ENCODE results near the gene SFT2D3. TPM values are rescaled to one million over a fixed set of nuclear protein-coding genes. Genes with fewer than 3 reads are reported as not detected.
"Not testable (repeated sequence)": the region's sequence is repeated elsewhere in the genome, so short reads cannot be mapped to it uniquely, and the experiment has no call there.

Gene SFT2D3
- total RNA-seq, 1 donor from 2014 or later = 4.5 TPM

DNA sequence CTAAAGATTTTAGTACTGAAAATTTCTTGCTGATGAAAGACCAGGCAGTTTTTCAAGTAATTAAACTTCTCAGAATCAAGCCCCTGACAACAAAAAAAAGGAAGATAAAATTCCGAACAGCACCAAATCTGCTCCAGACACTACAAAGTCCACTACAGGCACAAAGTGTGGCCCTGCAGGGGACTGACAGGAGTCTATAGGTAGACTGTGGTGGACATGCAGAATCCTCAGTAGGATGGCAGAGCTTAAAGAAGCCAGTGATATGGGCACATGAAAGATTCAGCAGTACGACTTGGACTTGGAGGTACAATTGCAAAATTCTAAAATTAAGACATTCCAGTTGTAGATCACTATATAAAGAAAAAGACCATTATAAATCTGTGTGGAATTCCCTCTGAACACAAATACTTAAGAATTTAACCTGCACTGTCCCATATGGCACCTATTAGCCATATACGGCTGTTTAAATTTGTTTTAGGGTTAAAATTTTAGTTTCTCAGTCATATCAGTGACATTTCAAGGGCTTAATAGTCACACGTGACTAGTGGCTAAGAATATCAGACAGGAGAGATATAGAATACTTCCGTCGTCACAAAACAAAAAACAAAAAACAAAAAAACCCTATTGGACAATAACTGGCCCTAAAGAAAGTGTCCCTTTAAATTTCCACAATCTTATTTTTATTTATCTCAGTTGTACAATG is 32.0 kb downstream of the SFT2D3 start:
- ATAC-seq = no peak
- DNase-seq (ENCODE audit: low spot score) = no peak
- intact Hi-C loops (cut with DNase I) = no loop called here

DNA sequence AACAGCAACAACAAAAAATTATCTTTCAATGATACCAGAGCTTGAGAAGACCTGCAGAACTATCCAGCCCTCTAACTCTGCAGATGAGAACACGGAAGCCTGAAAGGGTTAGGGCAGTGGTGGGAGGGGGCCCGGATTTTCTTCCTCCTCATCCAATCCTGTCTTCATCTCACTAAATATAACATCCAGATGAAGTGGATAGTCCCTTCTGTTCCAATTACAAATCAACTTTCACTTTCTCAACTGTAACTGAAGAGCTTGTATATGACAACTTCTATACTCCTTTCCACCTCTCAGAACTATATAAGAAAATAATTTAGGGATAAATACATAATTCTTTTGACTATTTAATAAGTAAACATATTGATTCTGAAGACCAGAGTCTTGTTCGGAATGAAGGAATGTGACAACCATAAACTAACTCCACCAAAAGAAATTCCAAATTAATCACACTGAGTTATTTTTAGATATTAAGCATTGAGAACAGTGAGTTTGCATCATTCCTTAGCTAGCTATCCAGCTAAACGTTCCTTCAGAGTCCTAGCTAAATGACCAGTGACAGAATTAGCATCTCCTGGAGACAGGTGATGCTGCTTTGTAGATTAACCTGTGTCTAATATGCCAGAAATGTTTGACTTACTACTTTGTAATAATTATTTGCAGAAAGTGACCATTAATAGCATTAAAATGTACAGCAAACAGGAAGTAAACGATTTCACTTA is 32.7 kb downstream of the SFT2D3 start:
- ATAC-seq (no peak), DNase-seq (ENCODE audit: low spot score) (no peak)
- intact Hi-C loops (cut with DNase I) = no loop called here

DNA sequence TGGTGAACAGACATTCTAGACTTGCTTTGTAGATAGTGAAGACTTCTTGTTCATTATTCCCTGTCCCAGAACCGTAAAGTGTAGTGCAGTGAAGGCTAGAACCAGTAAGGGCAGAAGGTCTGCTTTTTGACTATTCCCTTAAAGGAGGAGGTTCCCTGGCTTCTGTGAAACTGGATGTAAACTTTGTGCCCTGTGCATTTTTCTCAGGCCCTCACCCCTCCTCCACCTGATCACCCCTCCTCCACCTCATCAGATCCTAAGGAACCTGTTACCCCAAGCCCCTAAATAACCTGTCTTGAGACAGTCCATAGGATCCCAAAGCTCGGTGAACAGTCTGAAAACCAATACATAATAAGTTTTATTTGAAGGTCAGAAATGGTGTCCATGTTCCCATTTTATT is 33.7 kb downstream of the SFT2D3 start:
- no peak for DNase-seq (ENCODE audit: low spot score)
- intact Hi-C loops (cut with DNase I) = no loop called here
- ATAC-seq = no peak

DNA sequence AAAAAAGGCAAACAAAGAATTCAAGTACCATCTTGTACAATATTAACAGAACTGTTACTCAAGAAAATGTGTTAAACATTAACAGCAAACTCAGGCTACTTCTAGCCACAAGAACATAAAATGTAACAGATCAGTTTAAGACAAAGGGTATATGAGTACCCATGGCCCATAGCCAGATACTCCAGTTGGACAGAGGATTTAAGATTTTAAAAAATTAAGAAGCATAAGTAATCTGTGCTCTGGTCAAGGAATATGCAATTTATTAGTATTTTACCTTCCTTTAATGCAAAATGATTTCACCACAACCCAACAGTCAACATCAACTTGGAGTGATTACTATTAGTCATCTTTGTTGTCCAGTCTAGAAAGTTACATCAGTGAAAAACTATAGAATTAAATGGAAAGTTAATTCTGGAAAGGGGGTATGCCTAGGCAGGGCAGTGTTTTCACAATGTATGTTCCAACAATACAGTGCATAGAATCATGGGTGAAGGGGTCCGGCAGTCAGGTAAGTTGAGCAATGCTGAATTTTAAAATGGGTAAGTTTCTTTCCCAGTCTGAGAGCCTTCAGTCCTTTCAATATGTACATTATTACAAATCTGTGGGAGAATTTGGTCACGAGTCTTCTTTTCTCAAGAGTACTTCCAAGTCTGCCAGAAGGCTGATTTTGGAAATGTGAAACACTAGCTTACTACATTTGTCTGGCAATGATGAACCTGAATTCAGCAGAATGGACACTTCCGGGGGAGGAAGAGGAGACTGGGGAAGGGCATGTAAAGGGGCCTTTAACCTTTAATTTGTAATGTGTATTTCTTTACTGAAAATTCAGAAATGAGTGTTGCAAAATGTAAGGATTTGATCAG is 34.5 kb downstream of the SFT2D3 start:
- ATAC-seq (no peak), DNase-seq (ENCODE audit: low spot score) (no peak)
- intact Hi-C loops (cut with DNase I) = no loop called here

DNA sequence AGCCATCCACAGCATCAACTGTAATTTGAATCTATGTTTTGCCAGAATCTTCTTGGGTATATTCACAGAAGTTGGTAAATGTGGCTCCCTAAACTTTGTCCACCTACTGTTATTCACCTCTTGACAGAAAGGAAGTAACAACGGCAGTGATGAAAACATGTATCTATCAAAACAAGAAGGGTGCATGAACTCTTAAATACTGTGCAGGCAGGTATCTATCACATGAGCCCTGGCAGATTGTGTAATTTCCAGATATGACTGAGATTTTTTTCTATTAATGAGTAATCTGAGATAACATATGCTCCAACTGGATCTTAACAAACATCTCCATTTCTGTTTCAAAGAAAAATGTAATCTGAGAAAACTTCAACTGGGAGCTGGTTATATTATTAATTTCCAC is 36.6 kb downstream of the SFT2D3 start:
- no peak for ATAC-seq
- intact Hi-C loops (cut with DNase I) = no loop called here
- DNase-seq (ENCODE audit: low spot score) = no peak

DNA sequence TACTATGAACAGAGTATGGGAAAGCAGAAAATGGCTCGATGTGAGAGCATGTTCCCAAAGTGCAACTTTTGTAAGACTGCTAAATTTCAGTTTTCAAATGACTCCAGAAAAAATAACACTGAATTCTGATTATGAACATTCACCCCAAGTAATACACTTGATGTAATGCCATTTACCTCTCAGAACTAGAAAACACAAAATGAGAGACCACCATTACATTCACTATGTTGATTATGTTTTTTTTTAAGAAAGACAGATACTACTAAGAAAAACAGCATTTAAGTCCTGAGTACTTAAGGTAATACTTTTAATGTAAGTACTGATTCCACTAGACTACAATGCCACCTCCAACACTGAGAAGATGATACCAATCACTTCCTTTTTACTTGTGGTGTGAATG is 38.5 kb downstream of the SFT2D3 start:
- DNase-seq (ENCODE audit: low spot score) (no peak), ATAC-seq (no peak)
- intact Hi-C loops (cut with DNase I) = no loop called here

DNA sequence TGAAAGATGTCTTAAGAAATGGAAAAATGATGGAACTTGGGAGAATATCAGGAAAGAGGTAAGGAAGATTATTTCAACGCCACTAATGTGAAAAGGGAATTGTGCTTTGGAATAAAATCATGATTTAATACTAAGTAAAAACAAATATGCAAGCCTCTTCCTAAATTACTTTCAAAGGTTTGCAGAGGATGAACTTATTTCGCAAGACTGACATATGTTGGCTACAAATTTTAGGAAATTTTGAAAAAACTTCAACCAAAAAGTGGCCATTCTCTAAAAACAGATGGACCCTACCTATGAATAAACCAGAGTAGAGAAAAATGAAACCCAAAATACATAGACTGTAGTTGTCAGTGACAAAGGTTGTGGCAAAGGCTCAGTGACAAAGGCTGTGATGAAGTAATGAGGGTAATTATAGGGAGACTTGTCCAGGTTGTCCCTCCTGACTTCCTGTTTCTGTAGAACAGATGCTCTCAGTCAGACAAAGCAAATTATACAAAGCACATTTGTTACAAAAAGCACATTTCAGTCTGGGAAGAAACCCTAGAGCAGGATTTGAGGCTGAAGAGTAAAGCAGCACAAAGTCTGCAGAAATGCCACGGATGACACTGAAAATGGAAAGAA is 39.5 kb downstream of the SFT2D3 start:
- ATAC-seq = no peak
- intact Hi-C loops (cut with DNase I) = no loop called here
- no peak for DNase-seq (ENCODE audit: low spot score)

DNA sequence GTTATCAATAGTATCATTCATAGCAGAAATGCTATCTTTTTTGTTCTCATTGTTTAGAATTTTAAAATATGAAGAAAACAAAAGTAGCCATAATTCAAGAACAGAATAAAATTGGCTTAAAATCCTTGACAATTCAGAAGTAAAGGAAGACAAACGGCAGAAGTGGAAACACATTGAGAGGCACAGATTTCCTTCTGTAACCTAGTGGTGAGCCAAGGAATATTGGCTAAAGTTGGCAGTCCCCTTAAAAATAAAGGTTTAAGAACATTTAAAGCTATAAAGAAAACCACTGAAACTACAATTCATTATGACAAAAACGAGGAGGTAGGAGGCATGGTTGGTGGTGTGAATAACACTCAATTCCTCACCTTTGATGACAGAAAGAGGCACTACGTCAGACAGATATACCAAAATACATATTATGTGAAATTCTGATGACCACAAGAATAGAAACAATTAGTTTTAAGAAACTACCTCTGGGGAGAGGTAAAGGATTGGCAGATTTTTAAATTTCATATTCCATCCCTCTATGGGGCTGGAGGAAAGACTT is 42.3 kb downstream of the SFT2D3 start:
- ATAC-seq (no peak), DNase-seq (ENCODE audit: low spot score) (no peak)
- intact Hi-C loops (cut with DNase I) = no loop called here

DNA sequence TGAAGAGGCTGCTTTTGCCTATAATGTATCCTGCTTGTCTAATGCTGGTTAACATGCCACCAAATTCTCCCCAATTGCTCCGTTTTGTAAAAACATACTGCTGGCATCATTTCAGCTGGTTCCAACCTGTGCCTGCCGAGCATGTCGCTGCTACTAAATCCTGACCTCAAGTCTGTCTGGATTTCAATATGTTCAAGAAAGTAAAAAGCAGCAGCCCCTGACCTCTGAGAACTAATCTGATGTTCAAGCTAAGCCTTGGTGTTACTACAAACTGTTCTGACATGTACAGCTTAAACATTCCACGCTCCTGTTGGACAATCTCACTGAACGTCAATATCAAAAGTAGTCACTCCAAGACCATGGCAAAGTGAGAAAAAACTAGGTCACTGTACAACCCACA is 46.3 kb downstream of the SFT2D3 start:
- no peak for ATAC-seq
- no peak for DNase-seq (ENCODE audit: low spot score)
- intact Hi-C loops (cut with DNase I) = no loop called here

DNA sequence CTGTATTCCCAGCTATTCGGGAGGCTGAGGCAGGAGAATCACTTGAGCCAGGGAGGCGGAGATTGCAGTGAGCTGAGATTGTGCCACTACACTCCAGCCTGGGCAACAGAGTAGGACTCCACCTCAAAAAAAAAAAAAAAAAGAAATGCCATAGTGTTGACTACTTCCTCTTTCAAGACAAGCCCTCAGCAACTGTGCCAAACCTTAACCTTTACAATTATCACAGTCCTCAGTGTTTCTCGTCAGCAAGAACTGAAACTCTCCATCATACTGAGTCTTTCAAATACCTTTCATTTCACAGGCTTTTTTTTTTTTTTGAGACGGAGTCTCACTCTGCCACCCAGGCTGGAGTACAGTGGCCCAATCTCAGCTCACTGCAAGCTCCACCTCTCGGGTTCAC is 48.2 kb downstream of the SFT2D3 start:
- DNase-seq (ENCODE audit: low spot score); intact Hi-C loops (cut with DNase I); ATAC-seq: not testable (repeated sequence)

DNA sequence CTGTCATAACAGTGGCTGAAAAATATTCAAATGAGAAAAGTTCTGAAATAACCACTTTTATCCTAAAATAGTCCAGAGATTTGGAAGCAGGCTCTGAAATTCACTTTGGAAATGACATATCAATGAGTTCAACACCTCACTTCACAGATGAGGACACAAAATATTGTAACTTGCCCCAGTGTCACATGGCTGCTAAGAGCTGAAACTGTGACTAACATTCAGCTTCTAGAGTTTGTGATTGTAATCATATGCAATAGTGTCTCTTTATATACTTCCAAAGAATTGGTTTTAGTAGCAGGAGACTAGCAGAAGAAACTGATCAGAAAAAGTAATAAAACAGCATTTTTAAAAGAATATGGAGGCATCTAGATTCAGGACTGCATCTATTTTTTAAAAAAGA is 52.1 kb downstream of the SFT2D3 start:
- intact Hi-C loops (cut with DNase I) = no loop called here
- ATAC-seq (no peak), DNase-seq (ENCODE audit: low spot score) (no peak)

DNA sequence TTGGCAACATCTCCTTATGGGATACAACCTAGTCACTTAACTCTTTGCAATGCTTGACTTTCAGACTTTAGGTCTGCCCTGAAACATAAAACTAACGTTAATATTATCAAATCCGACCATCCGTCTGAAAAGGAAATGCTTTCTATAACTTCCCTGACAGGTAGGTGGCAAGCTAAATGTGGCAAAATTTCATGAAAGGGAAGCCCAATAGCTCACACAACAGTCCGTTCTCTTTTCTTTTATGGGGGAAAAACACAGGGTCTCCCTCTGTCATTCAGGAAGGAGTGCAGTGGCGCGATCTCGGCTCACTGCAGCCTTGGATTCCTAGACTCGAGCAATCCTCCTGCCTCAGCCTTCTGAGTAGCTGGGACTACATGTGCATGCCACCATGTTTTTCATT is 52.9 kb downstream of the SFT2D3 start:
- ATAC-seq (no peak), DNase-seq (ENCODE audit: low spot score) (no peak)
- intact Hi-C loops (cut with DNase I) = no loop called here

Other genes with a start within 250 kb of the SFT2D3 start
- 44.4 TPM for gene IWS1, start 175.0 kb upstream of the SFT2D3 start, total RNA-seq
- 0.62 TPM for gene MYO7B, start 165.8 kb upstream of the SFT2D3 start, total RNA-seq
- 4.6 TPM for gene GPR17, start 55.3 kb upstream of the SFT2D3 start, total RNA-seq
- 194 TPM for gene LIMS2, start 26.0 kb upstream of the SFT2D3 start, total RNA-seq
- gene WDR33, start 109.7 kb downstream of the SFT2D3 start, total RNA-seq = 60.9 TPM
- gene POLR2D, start 156.7 kb downstream of the SFT2D3 start, total RNA-seq = 19.4 TPM
- gene AMMECR1L, start 184.5 kb downstream of the SFT2D3 start, total RNA-seq = 15.9 TPM